Fibroblast of skin of back (primary cell): ENCODE results near the gene YLPM1. TPM values are rescaled to one million over a fixed set of nuclear protein-coding genes. Genes with fewer than 3 reads are reported as not detected.
"Not testable (repeated sequence)": the region's sequence is repeated elsewhere in the genome, so short reads cannot be mapped to it uniquely, and the experiment has no call there.

Experiments used
- DNase-seq: peaks from one replicate; pipeline ENCODE4 v3.0.0-alpha.2; 2013
- polyA plus RNA-seq, 2 experiments: library from polyadenylated mRNA; unstranded; fragments of 120-200 nt; gene quantifications; one replicate each; pipeline ENCODE4 v1.2.1, GENCODE V29; 2013; ENCODE audit not compliant: insufficient read length in 2 of 2

The YLPM1 gene, protein sequence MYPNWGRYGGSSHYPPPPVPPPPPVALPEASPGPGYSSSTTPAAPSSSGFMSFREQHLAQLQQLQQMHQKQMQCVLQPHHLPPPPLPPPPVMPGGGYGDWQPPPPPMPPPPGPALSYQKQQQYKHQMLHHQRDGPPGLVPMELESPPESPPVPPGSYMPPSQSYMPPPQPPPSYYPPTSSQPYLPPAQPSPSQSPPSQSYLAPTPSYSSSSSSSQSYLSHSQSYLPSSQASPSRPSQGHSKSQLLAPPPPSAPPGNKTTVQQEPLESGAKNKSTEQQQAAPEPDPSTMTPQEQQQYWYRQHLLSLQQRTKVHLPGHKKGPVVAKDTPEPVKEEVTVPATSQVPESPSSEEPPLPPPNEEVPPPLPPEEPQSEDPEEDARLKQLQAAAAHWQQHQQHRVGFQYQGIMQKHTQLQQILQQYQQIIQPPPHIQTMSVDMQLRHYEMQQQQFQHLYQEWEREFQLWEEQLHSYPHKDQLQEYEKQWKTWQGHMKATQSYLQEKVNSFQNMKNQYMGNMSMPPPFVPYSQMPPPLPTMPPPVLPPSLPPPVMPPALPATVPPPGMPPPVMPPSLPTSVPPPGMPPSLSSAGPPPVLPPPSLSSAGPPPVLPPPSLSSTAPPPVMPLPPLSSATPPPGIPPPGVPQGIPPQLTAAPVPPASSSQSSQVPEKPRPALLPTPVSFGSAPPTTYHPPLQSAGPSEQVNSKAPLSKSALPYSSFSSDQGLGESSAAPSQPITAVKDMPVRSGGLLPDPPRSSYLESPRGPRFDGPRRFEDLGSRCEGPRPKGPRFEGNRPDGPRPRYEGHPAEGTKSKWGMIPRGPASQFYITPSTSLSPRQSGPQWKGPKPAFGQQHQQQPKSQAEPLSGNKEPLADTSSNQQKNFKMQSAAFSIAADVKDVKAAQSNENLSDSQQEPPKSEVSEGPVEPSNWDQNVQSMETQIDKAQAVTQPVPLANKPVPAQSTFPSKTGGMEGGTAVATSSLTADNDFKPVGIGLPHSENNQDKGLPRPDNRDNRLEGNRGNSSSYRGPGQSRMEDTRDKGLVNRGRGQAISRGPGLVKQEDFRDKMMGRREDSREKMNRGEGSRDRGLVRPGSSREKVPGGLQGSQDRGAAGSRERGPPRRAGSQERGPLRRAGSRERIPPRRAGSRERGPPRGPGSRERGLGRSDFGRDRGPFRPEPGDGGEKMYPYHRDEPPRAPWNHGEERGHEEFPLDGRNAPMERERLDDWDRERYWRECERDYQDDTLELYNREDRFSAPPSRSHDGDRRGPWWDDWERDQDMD (N-terminal part only)
- polyA plus RNA-seq (2013, experiment 1 of 2; ENCODE audit: insufficient read length): 44.5 TPM
- 38.8 TPM for polyA plus RNA-seq (2013, experiment 2 of 2; ENCODE audit: insufficient read length)

DNA sequence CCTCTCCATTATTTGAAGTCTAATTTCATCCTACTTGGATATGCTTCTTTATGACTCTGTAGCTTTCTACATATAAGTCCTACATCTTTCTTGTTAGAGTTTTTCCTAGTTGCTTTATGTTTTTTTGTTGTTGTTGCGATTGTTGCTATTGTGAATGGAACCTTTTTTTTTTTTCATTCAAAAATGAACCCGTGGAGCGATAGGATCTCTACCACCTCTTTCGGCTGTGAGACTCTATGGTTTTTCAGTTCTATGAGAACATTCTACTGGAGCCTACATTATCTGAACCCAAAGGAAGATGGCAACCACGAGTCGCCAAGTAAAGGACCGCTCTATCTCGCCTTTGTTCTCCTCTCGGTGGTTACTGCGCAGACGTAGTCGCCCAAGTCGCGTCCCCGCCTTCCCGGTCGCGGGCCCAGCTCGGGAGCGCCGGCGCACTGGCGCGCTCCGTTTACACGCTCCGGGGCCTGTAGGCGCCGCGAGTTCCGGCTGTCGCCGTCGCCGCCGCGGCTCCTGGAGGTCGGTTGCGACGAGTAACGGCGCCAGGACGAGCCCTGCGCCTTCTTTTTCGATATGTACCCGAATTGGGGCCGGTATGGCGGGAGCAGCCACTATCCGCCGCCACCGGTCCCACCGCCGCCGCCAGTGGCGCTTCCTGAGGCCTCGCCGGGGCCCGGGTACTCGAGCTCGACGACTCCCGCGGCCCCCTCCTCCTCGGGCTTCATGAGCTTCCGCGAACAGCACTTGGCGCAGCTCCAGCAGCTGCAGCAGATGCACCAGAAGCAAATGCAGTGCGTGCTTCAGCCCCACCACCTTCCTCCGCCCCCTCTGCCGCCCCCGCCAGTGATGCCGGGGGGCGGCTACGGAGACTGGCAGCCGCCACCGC is at the start of gene YLPM1:
TSS of gene YLPM1 (plus strand) at position 400 of the 886 bp plus-strand sequence. CDS start at position 574, 174 bp downstream.
- peak; percentile 97 for DNase-seq

DNA sequence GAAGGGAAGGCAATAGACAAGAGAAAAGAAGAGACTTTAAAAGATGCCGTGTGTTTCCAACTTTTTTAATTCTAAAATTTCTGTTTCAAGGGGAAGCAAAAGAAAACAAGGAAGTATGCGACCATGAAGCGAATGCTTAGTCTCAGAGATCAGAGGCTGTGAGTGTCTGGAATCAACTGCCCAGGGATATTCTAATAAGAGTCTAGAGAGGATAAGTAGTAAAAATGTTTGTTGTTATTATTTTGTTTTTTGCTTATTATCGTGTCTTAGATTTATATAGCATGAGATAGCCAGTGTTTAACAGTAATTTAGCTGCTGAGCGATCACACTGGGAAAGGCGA is 49.8 kb upstream of the YLPM1 start:
- DNase-seq: no peak

DNA sequence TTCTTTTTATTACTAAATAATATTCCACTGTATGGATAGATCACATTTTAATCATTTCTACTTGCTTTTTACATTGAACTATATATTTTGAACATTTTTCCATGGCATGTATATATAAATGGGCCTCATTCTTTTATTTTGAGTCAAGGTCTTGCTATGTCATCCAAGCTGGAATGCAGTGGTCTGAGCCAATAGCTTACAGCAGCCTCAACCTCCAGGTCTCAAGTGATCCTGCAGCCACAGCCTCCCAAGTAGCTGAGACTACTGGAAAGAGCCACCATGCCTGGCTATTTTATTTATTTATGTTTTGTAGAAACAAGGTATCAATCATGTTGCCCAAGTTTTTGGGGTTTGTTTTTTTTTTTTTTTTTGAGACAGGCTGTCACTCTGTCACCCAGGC is 42.6 kb upstream of the YLPM1 start:
- peak; percentile 75 for DNase-seq

DNA sequence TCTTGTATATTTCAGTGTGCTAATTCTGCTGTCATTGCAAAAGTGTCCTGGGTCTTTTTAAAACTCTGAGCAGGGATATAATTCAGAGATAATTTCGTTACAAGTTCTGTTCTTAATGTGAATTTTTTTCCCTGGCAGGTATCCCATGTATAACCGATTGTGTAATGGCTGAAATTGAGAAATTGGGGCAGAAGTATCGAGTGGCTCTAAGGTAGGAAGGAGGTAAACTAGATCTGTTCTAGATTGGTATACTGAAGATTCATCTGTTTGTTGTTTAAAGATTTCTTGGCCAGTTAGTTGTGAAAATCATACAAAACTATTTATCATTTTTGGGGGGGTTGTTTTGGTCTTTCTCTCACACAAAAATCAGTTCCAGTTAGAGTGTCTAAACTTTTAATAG is 40.0 kb upstream of the YLPM1 start:
- DNase-seq: no peak

DNA sequence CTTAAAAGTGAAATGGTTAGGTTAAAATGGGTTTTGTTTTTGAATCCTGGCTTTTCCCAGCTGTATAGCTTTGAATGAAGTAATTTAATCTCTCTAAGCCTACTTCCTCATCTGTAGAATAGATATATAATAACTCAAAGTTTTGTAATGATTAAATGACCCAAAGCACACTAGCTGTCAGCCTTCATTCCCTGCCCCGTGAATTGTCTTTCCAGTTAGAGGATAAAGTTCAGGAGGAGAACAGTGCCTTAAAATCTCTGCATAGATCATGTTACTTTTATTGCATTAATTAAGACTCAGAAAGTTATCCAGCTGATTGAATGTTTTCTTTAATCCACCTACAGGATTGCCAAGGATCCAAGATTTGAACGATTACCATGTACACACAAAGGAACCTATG is 30.7 kb upstream of the YLPM1 start:
- no peak for DNase-seq

DNA sequence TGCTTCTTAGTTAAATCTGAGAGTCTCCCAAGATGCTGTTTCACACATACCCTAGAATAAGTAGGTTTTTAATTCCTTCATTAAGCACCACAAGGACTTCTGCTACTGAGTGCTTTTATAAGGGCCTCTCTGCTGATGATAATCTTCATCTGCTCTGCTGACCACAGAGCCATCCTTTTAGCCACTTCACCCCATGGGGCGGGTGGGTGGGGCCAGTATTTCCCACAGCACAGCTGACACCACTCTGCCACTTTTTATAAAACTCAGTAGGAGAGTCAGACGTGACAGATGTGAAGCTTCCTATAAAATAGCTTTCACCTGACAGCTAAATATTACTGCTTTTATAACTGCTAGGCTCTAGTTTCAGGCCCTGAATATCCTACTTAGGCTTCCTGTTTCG is 29.9 kb upstream of the YLPM1 start:
- DNase-seq: no peak

DNA sequence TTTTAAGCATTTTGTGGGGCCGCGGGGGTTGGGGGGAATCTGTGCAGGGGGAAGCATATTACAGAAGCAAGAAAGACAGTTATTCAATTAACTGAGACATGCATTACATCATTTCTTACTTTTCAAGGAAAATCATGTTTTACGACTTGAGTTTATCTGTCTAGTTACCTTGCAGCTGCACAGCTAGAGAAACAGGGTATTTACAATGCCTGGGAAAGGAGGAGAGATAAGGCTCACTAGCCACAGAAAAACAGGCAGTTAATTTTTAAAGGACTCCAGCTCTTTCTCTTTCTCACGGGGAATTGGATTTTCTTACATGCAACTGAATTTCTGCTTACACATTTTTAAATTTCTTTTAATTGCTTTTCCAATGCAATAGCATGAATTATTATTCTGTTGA is 28.0 kb upstream of the YLPM1 start:
- DNase-seq: no peak

DNA sequence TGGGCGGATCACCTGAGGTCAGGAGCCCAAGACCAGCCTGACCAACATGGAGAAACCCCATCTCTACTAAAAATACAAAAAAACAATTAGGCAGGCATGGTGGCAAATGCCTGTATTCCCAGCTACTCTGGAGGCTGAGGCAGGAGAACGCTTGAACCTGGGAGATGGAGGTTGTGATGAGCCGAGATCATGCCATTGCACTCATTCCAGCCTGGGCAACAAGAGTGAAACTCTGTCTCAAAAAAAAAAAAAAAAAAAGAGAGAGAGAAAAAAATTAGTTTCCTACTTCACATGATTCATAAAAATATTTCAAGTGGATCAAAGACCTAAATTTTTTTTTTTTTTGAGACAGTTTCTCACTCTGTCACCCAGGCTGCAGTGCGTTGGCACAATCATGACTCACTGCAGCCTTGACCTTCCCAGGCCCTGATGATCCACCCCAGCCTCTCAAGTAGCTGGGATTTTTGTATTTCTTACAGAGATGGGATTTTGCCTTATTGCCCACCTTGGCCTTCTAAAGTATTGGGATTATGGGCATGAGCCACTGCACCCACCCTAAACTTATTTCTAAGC is 25.3 kb upstream of the YLPM1 start:
- peak; percentile 58 for DNase-seq

DNA sequence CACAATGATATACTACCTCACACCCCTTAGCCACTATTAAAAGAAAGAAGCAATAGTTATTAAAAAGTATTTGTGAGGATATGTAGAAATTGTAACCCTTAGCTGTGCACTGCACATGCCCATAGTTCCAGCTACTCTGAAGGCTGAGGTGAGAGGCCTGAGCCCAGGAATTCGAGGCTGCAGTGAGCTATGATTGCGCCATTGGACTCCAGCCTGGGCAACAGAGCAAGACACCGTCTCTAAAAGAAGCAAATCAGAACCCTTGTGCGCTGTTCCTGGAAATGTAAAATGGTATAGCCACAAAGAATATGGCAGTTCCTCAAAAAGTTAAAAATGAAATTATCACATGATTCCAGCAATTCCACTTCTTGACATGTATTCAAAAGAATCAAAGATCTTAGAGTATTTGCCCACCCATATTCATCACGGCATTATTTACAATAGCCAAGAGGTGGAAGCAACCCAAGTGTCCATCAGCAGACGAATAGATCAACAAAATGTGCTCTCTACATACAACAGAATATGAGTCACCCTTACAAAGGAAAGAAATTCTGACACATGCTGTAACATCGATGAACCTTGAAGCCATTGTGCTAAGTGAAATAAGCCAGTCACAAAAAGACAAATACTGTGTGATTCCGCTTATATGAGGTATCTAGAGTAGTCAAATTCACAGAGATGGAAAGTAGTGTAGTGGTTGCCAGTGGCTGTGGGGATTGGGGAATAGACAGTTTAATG is 23.7 kb upstream of the YLPM1 start:
- DNase-seq: peak; percentile 11

DNA sequence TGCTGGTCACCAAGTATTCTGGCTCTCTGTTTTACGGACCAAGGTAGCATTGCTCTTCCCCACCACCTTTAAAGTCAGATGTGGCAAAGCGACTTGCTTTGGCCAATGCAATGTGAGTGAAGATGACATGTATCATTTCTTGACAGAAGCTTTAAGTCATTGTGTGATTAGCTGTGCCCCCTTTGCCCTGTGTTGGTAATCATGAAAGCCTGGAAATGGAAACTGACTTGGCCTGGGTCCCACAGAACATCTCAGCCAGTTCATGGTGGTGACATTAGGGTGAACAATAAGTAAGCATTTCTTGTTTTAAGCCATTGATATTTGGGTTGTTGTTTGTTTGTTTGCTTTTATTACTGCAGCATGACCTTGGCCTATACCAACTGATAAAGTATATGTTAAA is 15.9 kb upstream of the YLPM1 start:
- no peak for DNase-seq

DNA sequence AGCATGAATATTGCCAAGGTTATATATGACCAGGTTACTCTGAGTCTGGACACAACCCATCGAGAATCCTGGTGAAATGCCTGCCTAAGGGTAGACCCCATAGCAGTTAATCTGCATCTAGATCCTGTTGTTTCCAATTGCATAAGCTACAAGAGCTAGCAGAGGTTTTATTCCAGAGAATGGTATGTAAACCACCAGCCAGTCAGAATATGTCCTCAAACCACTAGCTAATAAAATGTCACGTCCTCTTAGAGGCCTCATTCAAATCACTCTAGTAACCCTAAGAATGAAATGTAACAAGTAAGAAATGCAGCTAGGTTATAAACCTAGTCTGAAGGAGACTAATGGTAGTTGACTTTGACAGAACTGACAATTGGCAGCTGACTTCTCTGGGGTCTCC is 9.0 kb upstream of the YLPM1 start:
- DNase-seq: no peak

DNA sequence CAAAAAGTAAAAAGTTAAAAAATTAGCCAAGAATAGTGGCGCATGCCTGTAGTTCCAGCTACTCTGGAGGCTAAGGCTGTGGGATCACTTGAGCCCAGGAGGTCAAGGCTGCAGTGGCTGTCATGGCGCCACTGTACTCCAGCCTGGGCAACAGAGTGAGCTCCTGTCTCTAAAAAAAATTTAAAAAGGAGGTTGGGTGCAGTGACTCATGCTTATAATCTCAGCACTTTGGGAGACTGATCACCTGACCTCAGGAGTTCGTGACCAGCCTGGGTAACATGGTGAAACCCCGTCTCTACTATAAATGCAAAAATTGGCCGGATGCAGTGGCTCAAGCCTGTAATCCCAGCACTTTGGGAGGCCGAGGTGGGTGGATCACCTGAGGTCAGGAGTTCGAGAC is 8.2 kb upstream of the YLPM1 start:
- no peak for DNase-seq

DNA sequence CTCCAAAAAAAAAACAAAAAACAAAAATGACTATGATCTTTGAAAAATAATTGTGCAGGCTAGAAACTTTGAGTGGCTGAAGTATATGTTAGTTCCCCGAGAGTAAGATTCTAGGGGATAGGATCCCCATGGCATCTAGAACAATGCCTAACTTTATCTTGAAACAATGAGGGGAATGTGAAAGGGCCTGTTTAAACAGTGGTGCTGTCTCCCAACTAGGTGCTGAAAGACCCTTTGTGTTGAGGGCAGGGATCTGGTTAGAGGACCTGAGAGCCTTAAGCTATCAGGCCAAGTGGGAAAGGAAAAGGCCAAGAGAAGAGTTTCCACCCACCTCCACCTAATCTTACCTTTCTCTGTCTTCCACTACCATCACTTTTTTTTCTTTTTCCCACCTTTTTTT is 6.8 kb upstream of the YLPM1 start:
- DNase-seq: no peak

DNA sequence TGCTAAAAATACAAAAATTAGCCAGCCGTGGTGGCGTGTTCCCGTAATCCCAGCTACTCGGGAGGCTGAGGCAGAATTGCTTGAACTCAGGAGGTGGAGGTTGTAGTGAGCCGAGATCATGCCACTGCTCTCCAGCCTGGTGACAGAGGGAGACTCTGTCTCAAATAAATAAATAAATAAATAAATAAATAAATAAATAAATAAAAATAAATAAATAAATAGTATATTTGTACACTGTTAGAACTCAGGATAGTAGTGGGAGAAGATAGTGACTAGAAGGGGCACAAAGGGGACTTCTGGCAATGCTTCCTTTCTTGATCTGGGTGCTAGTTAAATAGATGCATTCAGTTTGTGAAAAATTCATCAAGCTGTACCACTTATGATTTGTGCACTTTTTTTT is 4.6 kb upstream of the YLPM1 start:
- not testable (repeated sequence) for DNase-seq

DNA sequence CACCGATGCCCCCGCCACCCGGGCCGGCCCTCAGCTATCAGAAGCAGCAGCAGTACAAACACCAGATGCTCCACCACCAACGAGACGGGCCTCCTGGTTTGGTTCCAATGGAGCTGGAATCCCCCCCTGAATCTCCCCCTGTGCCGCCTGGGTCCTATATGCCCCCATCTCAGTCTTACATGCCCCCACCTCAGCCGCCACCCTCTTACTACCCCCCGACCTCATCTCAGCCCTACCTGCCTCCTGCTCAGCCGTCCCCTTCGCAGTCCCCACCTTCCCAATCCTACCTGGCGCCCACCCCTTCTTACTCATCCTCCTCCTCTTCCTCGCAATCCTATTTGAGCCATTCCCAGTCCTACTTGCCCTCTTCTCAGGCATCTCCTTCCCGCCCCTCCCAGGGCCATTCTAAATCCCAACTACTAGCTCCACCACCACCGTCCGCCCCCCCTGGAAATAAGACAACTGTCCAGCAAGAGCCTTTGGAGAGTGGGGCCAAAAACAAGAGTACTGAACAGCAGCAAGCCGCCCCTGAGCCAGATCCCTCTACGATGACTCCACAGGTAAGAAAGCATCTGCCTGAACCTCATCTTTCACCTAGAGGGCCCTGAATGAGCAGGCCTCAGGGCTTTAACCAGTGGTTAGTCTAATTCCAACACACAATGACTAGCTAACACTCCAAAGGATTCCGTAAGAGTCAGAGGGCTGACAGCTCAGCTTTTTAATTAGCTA is 851 bp downstream of the YLPM1 start:
- DNase-seq: peak; percentile 16

DNA sequence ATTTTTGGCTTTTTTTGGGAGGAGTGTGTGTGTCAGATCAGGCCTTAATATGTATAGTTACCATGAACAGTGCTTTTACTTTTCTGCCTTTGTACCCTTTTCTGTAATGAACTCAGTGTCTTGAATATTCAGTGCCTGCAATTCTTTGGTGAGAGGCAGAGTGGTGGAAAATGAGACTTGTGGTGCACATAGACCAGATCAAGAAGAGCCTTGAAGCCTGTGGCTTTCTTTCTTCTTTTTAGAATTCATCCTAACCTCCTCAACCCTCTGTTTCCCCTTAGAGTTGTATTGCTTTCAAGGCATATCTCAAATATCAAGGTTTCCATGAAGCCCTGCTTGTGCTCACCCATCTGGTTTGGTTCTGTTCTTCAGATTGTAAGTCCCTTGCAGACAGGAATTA is 2.6 kb downstream of the YLPM1 start:
- no peak for DNase-seq

DNA sequence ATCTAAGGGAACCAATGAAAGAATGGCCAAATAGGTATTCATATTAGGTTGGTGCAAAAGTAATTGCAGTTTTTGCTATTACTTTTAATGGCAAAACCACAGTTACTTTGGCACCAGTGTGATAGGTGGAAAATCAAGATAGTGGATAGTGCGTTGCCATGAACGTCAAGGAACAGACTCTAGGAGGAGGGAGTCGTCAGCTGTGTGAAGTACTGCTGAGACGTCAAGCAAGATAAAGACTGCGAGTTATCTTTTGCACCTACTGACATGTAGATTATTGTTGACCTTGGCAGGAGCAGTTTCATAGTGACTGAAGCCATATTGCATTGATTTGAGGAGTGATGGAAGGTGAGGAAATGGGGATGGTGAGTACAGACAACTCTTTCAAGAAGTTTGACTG is 8.3 kb downstream of the YLPM1 start:
- DNase-seq: no peak

DNA sequence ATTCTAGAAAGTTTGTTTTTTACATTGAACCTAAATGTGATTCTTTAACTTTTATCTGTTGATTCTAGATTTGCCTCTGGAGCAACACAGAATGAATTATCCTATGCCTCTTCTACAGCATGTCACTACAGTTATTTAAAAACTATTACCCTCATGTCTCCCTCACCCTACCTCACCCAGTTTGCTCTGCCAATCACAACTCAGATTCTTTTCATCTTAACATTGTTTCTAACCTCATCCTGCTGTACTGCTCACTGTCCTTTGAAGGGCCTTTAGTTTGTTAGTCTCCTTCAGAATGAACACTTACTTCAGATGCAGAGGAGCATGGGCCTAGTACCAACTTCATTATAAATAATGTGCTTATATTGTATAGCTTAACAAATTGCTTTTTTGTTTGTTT is 21.5 kb downstream of the YLPM1 start:
- no peak for DNase-seq

DNA sequence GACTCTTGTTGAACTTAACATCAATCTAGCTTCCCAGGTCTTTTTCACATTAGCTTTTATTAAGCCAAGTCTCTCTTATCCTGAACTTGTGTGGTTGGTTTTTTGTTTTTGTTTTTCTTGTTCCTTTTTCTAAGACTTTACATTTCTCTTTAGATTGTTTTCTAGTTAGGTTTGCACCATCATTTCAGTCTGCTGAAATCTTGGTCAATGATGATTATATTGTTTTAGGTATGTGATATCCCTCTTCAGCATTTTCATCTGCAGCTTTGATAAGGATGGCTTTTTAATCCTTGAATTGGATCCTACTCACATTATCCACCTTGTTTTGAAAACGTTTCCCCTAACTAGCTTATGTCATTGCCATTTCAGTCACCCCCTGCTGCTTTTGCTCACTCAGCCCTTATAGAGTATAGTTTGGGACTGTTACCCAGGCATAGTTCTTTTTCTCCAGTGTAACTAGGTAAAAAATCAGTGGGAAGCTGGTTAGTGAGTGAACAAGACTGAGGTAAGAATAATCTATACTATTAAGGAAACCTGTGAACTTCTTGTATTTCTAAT is 22.0 kb downstream of the YLPM1 start:
- DNase-seq: no peak
